Activated CD4-positive, alpha-beta T cell treated with anti-CD3 and anti-CD28 coated beads, Interleukin-2, Interleukin-4, amounts not matched to agents 100 ng/mL and 50 ng/mL, durations not matched to agents 16 hours and 8 hours (primary cell): Measurements from ENCODE around the gene GPATCH1.
"Not testable (repeated sequence)": the region's sequence is repeated elsewhere in the genome, so short reads cannot be mapped to it uniquely, and the experiment has no call there.

Experiments used
- DNase-seq: peaks from one replicate; pipeline ENCODE4 v3.0.0-alpha.2; 2020; ENCODE audit warnings: low spot score

The GPATCH1 gene

DNA sequence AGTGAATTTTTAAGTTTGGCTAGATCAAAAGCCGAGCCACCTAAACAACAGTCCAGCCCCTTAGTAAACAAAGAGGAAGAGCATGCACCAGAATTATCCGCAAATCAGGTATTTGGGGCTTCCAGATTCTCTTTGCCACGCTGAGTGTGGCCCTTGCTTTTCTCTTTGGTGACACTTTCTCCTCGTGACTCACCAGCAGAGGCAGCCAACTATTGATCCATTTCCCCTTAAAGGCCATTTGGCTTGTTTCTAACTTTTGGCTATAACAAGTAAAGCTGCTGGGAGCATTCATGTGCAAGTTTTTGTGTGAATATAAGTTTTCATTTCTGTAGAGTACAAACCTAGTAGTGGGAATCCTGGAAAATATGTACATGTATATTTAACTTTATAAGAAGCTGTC is 33.3 kb downstream of the GPATCH1 start:
- no peak for DNase-seq

DNA sequence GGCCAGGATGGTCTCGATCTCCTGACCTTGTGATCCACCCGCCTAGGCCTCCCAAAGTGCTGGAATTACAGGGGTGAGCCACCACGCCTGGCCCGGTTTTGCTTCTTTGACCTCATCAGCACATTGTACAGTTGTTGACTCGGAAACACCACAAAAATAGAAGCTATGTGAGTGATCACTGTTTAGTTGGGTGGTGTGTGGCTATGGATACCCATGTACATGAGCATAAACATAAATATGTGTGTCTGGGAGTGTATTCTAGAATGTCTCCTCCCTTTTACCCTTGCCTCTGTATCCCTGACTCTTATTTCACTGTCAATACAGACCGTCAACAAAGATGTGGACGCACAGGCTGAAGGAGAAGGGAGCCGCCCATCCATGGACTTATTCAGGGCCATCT is 36.5 kb downstream of the GPATCH1 start:
- DNase-seq: no peak

DNA sequence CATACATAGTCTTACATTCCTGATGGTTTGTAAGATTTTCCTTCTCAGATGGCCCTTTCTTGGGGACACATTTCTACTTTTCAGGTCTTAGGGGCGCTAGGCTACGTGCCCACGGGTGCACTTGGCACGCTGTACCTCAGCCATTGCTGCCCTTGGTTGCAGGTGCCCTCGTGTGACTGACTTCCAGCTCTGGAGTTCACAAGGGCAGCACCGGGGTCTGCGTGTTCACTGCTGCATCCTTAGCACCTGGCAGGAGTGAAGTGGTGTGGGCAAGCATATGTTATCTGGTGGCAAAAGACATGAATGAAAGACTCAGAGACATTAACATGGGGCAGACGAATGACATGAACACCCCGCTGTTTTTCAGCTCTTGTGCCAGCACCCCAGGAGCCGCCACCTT is 37.7 kb downstream of the GPATCH1 start:
- no peak for DNase-seq

DNA sequence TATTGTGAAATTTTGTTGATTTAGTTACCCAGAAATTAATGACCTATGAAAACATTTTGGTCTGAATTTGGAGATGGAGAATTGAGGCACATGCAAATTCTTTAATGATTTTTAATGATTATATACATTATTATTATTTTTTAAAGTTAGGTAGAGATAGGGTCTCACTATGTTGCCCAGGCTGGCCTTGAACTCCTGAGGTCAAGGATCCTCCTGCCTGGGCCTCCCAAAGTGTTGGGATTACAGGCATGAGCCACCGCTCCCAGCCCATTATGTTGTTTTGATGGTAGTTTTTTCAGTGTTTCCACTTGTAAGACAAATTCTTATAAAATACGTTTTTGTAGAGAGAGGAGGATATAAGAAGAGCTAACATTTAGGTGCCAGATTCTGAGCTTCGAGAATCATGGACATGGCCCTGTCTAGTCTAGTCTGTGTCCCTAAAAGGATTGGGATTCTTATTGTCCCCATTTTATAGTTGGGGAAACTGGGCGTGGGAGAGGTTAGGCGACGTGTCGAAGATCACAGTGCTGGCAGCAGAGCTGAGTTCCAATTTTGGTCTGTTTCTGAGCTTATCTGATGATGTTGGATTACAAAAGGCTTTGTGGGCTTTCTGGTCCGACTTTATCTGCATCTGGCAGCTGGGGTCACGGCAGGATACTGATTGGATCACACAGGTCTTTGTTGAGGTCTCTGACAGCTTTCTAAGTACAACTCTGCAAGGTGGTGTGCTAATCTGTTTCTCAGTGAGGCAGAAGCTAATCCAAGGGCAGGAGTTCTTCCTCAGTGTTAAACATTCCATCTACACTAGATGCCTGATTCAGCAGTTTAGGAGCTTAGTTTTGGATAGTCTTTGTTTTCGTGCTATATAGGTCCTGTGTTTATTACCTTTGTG is 43.5 kb downstream of the GPATCH1 start:
- no peak for DNase-seq

DNA sequence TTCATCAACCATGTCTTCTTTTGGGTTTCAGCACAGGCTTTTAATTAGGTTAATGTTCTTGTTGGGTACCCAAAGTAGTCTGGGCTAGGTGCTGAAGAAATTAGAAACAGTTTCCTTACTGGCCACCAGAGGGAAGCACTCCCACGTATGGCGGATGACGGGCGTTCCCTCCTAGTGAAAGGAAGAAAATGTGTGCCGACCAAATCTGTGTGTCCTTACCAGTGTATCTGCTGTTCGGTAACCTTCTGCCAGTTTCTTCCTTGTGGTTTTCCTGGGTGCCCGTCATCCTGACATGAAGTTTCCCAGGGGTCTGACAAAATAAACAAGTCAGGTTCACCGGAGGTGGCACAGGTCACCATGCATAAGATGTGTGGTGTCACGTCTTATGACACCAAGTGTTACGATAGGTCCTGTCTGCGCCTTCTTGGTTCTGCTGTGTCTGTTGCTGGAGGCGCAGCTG is 45.0 kb downstream of the GPATCH1 start:
- peak; percentile 59 for DNase-seq

DNA sequence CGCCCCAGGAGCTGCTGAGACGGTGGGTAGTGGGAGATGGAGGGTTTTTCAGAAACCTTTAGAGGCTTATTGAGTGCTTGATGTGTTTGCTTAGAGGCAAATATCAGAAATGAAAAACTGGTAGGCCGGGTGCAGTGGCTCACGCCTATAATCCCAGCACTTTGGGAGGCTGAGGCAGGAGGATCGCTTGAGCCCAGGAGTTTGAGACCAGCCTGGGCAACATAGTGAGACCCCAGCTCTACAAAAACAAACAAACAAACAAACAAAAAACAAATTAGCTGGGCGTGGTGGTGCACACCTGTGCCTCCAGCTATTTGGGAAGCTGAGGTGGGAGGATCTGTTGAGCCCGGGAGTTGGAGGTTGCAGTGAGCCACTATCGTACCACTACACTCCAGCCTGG is 45.7 kb downstream of the GPATCH1 start:
- not testable (repeated sequence) for DNase-seq

DNA sequence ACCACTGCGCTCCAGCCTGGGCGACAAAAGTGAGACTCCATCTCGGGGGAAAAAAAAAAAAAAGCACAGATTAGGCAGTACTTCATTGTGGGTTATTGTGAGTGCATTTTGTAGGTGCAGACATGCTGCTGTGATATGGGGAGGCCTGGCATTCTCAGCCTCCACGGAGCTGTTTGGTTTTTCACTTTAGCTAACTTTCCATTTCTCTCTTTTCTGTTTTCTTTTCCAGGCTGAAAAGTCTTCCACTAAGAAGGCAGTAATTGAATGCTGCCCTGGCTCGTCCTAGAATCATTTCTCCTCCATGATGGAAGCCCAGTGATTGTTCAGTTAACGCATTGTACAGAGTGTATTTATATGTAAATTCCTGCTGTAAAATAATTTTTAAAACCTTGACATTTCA is 48.9 kb downstream of the GPATCH1 start:
- no peak for DNase-seq

DNA sequence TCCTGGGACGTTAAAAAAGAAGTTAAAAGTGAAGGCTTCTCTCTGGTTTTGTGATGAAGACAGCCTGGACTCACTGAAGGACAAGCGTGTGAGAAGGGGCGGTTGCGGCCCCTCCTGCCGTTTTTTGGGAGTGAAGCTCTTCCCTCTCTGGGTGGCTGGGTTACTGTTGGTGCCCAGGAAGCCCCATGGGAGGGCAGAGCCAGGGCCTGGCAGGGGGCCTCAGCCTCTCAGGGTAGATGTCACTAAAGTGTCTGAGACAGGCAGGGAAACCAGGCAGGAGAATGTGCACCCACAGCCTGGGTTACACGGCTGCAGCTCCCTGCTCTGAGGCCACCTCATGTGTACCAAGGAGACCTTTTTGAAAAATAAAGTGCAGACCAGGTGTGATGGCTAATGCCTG is 49.5 kb downstream of the GPATCH1 start:
- DNase-seq: no peak

DNA sequence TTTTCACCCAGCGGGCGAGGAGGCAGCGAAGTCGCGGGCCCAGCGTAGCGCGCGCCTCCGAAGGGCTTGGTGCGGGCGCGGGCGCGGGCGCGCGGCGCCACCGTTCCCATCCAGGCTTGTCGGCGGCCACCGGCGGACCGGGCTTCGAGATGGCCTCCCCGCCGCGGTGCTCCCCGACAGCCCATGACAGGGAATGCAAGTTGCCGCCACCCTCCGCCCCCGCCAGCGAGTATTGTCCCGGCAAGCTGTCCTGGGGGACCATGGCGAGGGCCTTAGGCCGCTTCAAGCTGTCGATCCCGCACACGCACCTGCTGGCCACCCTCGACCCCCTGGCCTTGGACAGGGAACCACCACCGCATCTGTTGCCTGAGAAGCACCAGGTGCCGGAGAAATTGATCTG is 51.0 kb downstream of the GPATCH1 start, which contains the start of gene WDR88:
Gene WDR88, plus strand, starts transcription at position 94 of the 400 bp plus-strand sequence. Its CDS starts 56 bp downstream, at position 150.
- DNase-seq: no peak

DNA sequence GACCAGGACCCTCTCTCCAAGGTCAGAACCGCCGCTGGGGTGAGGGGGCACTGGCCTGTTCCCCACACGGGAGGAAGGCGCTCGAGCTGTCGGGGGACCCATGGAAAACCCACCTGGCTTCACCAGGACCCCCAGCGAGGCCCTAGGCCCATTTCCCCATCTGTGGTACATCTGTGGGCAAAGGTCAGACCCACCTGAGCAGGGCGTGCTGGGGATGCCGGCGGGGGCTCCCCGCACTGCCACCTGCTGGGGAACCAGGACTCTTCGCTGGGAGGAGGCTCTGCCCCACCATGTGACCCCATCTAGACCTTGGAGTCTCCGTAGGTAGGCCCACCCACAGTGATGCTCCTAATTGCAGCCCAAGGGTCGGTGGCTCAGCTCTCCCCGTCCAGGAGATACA is 51.4 kb downstream of the GPATCH1 start:
- no peak for DNase-seq

DNA sequence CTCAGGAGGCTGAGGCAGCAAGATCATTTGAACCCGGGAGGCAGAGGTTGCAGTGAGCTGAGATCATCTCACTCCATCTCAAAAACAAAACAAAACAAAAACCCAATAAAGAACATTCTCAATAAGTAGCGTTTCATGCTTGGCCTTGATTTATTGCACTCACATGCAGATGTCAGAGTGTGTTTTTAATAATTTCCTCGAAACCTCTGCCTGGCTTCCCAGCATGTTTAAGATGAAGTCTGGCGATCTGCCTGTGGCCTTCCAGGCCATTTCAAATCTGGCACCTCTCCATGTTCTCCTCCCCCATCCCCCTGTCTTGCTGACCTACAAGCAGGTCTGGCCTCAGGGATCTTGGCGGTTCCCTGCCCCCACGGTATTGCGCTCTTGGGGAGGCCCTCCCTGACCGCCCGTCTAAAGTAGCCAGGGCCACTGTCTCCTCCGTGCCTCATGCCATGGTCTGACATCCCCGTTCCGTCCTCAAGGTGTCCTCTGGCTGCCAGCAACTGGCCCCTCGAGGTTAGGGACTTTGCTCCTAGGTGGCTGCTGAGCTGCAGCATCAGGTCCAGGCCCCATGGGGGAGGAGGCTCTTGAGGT is 52.6 kb downstream of the GPATCH1 start:
- no peak for DNase-seq

DNA sequence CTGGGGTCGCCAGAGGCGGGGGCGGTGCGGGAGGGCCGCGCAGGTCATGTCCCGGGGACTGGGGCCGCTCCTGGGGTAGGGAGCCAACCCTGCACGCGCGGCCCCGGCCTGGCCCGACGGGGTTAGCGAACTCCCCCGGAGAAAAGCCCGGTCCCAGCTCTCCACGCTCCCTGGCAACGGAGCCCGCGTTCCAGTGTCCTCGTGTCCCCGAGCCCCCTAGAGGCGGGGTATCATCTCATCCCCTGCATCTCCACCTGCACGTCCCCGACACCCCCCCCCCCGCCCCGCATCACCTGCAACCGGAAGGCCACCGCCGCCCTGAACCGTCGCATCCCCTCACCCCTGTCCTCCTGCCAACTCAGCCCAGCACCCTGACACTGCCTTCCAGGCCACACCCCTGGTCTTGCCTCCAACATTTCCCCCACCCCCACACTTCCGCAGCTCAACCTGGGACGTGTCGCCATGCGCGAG is 53.6 kb downstream of the GPATCH1 start:
- peak; percentile 43 for DNase-seq

DNA sequence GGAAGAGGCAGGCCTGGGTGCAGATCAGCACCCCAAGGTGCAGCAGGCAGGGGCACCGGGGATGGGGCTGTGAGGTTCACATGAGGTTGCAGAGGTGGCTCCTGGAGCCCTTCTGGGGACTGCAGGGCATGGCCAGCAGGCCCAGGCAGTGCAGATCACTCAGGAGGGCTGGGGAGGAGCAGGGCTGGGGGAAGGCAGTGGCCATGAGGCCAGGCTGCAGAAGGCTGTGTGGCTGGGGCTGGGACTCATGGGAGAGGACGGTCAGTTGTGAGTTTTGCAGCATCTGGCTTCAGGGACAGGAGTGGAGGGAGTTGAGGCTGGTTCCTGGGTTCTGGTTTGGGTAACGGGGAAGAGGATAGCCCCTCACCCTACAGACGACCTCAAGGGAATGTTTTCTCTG is 58.2 kb downstream of the GPATCH1 start:
- DNase-seq: no peak

DNA sequence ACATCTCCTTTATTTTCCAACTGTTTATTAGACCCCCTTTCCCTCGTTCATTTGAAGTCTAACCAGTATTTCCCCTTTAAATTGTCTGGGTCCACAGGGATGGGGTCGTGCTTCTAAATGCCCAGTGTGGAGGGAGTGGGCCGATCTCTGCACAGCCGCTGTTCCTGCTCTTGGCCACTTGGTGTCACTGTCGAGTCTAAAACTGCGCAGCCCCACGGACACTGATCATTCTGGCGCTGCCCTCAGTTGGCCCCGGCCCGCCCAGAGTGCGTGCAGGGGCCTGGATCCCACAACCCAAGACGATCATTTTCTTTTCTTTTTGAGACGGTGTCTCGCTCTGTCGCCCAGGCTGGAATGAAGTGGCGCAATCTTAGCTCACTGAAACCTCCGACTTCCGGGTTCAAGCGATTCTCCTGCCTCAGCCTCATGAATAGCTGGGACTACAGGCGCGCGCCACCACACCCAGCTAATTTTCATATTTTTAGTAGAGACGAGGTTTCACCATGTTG is 63.0 kb downstream of the GPATCH1 start:
- DNase-seq: peak; percentile 63

DNA sequence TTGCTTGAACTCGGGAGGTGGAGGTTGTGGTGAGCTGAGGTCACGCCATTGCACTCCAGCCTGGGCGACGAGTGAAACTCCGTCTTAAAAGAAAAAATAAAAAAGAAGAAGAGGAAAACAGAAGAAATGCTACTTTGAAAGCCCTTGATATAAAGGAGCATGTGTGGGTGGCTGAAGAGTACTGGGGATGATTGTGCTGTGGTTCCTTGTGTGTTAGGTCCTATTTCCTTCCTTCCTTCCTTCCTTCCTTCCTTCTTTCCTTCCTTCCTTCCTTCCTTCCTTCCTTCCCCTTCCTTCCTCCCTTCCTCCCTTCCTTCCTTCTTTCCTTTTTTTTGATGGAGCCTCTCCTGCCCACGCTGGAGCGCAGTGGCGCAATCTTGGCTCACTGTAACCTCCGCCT is 65.2 kb downstream of the GPATCH1 start:
- DNase-seq: no peak

DNA sequence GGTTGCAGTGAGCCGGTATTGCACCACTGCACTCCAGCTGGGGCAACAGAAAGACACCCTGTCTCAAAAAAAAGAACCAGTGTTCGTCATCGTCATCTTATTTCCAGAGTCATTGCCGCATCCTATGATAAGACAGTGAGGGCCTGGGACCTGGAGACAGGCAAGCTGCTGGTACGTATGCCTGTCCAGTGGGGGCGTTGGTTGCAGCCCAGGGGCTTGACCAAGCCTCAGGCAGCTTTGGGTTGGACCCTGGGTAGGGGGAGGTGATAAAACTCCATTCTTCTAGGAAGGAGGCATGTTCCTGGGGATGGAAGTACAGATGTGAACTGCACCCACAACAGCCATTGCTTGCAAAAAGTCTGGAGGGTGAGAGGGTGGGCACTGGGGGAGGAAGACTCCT is 66.6 kb downstream of the GPATCH1 start:
- DNase-seq: no peak

DNA sequence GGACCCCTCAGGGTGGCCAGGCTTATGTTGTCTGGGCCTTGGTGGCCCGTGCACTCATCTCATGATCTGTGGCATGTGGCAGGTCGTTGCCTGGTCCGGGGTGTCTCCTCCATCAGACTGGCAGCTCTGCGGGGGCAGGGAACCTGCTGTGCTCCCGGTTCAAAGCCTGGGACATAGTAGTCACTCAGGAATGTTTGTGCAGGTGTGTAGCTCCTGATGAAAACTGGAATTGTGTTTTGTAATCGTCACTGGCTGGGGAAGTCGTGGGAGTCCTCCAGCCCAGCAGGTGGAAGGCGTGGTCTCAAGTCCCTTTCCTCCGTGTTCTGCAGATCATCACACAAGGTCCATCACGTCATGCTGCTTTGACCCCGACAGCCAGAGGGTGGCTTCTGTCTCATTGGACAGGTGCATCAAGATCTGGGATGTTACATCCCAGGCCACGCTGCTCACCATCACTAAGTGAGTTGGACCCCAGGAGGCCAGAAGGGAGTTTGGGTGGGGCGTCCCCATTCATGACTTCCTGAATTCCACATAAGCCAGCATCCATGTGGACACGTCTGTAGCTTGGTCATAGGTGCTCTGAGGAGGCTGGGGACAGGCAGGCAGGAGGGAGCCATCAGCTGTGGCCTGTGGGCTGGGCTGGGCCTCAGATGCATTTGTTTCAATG is 70.0 kb downstream of the GPATCH1 start:
- no peak for DNase-seq

DNA sequence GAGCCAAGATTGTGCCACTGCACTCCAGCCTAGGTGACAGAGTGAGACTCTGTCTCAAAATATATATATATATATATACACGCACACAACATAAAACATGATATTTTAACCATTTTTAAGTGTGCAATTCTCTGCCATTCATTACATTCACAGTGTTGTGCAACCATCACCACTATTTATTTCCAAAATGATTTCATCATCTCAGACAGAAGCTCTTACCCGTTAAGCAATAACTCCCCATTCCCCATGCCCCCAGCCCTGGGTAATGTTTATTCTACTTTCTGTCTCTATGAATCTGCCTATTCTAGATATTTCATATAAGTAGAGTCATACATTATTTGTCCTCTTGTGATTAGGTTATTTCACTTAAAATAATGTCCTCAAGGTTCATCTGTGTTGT is 71.2 kb downstream of the GPATCH1 start:
- DNase-seq: no peak

DNA sequence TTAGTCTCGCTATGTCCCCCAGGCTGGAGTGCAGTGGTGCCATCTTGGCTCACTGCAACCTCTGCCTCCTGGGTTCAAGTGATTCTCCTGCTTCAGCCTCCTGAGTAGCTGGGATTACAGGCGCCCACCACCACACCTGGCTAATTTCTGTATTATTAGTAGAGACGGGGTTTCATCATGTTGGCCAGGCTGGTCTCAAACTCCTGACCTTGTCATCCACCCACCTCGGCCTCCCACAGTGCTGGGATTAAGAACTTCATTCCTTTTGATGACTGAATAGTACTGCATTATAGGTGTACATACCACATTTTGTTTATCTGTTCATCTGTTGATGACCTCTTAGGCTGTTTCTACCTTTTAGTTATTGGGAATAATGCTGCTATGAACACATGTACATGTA is 71.6 kb downstream of the GPATCH1 start:
- not testable (repeated sequence) for DNase-seq

DNA sequence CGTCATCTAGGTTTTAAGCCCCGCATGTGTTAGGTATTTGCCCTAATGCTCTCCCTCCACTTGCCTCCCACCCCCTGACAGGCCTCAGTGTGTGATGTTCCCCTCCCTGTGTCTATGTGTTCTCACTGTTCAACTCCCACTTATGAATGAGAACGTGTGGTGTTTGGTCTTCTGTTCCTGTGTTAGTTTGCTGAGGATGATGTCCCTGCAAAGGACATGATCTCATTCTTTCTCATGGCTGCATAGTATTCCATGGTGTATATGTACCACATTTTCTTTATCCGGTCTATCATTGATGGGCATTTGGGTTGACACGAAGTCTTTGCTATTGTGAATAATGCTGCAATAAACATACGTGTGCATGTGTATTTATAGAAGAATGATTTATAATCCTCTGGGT is 73.3 kb downstream of the GPATCH1 start:
- DNase-seq: not testable (repeated sequence)

DNA sequence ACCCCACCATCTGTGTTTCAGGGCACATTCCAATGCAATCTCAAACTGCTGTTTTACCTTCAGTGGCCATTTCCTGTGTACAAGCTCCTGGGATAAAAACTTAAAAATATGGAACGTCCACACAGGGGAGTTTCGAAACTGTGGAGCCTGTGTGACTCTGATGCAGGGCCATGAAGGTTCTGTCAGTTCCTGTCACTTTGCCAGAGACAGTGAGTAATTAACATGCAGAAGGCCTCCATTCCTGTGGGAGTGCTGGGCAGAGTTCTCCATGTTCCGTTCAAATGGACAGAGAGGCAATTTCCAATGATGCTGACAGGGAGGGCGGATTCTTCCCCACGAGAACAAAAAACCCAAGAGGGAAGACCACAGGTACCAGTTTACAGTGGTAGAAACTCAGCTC is 75.4 kb downstream of the GPATCH1 start:
- no peak for DNase-seq

DNA sequence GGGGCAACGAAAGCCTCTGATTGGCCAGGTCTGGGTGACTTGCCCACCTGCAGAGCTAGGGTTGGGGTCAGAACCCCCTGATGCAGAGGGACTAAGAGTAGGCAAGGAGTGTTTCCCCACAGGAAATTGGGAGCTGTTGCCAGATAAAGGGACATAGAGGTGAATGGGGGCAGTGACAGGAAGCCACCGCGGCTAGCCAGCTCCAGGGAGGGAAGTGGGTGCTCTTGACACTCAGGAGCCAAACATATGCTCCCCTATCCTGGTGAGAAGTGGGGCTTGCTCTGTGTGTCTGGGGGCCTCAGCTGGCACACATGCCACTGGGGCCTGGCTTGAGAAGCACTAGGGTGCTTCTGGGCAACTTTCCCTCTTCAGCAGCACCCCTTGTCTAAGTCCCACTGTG is 76.9 kb downstream of the GPATCH1 start:
- DNase-seq: no peak

DNA sequence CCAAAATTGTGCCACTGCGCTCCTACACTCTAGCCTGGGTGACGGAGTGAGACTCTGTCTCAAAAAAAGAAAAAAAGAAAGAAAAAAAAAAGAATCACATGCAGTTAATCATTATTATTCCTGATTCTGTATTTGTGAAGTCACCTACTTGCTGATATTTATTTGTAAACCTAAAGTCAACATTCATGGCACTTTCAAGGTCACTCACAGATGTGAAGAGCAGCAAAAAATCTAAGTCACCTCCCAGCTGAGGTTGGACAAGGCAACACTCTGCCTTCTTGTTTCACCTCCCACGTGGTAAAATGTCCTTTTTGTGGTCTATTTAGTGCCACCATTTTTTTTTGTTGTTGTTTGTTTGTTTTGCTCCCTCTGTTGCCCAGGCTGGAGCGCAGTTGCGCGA is 77.4 kb downstream of the GPATCH1 start:
- no peak for DNase-seq
